OCI-LY7 (cell line): Measurements from ENCODE around the gene AMTN.

Source experiments
- CTCF ChIP-seq: fragments of 200-600 bp; sonication (generic); conservative IDR thresholded peaks from 2 replicates; pipeline ENCODE4 v1.5.1; 2014; ENCODE audit warnings: mild to moderate bottlenecking, antibody characterized with exemption, low read length, moderate library complexity, mixed read lengths
- EZH2phosphoT487 ChIP-seq: fragments of 200-600 bp; sonication (generic); IDR thresholded peaks from 2 replicates; pipeline ENCODE4 v1.6.1; 2018; ENCODE audit warnings: low read depth, borderline replicate concordance, mild to moderate bottlenecking, mixed run types, antibody characterized with exemption, low read length, moderate library complexity, mixed read lengths

GRCh38 chr4:70518269-70518668 lies at the start of gene AMTN:
- no peak for TF ChIP-seq CTCF
- TF ChIP-seq EZH2phosphoT487, result no peak
